NCI-H1105 (cell line): ENCODE measurements around the gene CYS1.
"Not testable (repeated sequence)": the region's sequence is repeated elsewhere in the genome, so short reads cannot be mapped to it uniquely, and the experiment has no call there.

Experiments
- DNase-seq: peaks from one replicate; lab custom pipeline; 2025; lab: John Stamatoyannopoulos, UW

The CYS1 gene

DNA sequence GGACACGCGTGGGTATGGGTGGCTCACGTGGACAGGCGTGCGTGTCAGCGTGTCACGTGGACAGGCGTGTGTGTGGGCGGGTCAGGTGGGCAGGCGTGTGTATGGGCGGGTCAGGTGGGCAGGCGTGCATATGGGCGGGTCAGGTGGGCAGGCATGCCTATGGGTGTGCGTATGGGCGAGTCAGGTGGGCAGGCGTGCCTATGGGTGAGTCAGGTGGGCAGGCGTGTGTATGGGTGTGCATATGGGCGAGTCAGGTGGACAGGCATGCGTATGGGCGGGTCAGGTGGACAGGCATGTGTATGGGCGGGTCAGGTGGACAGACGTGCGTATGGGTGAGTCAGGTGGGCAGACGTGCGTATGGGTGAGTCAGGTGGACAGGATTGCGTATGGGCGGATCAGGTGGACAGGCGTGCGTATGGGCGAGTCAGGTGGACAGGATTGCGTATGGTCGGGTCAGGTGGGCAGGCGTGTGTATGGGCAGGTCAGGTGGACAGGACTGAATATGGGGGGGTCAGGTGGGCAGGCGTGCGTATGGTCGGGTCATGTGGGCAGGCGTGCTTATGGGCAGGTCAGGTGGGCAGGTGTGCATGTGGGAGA lies 67.7 kb downstream of the CYS1 start:
- not testable (repeated sequence) for DNase-seq

GRCh38 chr2:10011606-10012325 lies 68.4 kb downstream of the CYS1 start:
- DNase-seq, result not testable (repeated sequence)

GRCh38 chr2:10010861-10011605 lies 69.2 kb downstream of the CYS1 start:
- not testable (repeated sequence) for DNase-seq

- DNase-seq, result no peak
Observed at GRCh38 chr2:10009811-10010781, 70.1 kb downstream of the CYS1 start.

DNA sequence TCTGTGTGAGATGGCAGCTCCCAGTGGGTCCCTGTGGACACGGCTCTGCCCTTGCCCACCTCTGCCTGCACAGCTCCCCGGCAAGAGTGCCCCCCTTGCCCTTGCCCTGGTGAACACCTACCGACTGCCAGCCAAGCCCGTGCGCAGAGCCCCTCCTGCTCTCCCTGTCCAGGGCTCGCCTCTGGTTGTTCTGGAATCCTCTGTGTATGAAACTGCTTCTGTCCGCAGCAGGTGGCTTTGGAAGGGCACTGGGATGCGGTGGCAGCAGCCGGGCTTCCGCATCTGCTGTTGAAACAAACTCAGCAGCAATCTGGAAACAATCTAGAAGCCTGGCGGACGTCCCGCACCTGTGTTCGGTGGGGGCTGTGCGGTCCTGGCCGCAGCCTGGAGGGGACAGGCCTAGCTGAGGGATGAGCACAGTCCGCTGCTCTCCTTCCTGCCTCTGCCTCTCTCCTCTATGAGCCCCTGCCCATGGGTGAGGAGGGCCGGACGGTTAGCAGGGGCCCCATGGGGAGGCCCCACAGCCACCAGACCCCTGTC lies 70.9 kb downstream of the CYS1 start:
- no peak for DNase-seq

GRCh38 chr2:10008809-10009176 lies 71.4 kb downstream of the CYS1 start:
- no peak for DNase-seq

DNA sequence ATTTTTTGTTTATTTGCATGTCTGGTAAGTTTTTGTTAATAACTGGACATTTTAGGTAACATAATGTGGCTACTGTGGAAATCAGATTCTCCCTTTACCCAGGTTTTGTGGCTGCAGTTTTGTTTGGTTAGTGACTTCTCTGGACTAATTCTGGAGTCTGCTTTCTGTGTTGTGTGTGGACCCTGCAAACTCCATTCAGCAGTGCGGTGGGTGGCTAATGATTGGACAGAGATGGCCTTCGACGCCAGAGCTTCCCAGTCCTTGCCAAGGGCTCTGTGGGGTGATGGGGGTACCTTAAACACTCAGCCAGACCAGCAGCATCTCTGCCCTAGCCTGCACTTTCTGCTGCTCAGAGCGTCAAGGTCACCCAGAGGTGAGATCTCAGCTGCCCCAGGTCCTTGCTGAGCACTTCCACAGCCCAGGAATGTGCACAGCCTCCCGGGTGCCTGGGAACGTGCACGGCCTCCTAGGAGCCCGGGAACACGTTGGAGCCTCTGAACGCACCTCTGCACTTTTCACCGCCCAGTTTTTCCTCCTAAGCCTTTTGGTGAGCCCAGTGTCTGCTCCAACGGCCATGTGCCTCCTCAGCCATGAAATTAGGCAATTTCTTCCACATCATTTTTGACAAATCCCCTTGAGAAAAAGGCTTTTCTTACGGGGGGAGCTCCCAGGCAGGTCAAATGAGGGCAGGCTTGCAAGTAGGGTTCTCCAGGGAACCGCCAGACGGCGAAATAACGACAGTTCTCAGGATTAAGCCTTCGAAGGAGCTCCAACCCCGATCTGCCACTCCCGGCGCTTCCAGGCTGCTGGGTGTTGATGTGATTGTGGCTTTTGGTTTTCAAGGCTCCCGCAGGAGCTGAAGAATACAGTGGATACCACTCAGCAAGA lies 72.0 kb downstream of the CYS1 start:
- DNase-seq, result no peak

DNA sequence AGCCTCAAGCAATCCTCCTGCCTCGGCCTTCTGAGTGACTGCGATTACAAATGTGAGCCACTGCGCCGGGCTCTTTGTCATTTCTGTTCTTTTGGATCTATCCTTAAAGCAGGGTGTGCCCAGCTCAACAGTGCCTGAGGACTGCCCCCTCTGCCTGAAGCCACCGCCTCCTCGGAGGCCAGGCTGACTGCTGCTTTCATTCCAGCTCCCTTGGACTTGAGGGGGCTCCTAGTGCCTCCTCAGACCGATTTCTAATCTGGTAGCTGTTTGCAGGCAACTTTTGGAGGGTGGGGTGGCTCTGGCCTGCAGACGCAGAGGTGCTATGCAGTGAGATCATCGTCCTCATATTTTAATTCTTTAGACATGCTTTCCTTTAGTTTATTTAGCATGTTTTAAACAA lies 72.8 kb downstream of the CYS1 start:
- DNase-seq, result no peak
